Measurements from ENCODE around the gene MAP3K14.

The MAP3K14 gene

GRCh38 chr17:45298546-45299285 is 18.1 kb downstream of the MAP3K14 start:
- no peak for DNase-seq

- DNase-seq: no peak
Measured at GRCh38 chr17:45296833-45297124, 20.0 kb downstream of the MAP3K14 start.

GRCh38 chr17:45296003-45296832 is 20.6 kb downstream of the MAP3K14 start:
- no peak for DNase-seq

DNA sequence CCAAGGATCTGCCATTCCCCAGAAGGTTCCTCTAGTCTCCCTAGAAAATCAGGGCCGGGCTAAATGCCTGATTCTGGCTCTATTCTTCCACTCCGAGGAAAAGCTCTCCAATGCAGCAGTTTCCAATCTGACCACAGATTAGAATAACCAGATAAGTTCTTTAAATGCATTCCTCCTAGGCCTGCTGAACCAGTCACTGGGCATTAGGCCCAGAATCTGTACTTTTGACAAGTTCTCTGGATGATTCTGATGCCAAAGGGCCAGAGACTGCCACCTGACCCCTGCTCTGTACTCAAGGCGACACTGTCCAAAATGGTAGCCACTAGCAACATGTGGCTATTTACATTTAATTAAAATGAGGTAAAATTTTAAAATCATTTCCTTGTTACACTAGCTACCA is 22.3 kb downstream of the MAP3K14 start:
- no peak for DNase-seq

GRCh38 chr17:45293413-45294211 is 23.2 kb downstream of the MAP3K14 start:
- peak; percentile 24 for DNase-seq

DNA sequence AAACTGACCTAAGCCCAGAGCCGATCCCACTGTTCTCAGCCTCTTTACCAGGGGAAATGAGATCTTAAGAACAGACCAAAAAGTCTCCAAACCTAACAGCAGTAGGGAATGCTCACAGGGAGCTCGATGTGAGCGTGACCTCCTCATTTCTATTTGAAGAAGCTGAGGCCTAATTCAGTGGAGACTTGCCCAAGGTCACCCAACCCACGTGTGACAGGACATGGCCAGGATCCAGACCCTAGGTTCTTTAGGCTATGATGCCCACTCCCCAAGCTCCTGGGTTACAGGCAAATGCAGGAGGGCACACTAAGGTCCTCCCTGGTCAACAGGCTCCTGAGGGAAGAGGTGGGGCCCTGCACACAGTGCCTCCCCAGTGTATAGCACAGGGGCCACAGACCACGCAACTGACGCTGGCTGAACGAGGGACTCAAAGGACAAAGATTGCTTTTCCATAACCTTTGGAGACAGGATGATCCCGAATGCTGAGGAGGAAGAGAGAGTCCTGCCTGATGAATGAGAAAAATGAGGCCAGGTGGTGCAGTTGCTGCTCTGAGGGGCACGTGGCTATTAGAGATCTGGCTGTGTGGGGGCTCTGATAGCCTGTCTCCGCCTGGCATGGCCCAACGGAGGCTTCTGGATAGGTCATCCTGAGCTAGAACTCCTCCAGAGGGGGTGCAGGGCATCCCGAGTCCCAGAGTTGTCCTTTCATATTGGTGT is 24.0 kb downstream of the MAP3K14 start:
- DNase-seq: no peak

GRCh38 chr17:45291171-45291805 is 25.5 kb downstream of the MAP3K14 start:
- DNase-seq: no peak

DNA sequence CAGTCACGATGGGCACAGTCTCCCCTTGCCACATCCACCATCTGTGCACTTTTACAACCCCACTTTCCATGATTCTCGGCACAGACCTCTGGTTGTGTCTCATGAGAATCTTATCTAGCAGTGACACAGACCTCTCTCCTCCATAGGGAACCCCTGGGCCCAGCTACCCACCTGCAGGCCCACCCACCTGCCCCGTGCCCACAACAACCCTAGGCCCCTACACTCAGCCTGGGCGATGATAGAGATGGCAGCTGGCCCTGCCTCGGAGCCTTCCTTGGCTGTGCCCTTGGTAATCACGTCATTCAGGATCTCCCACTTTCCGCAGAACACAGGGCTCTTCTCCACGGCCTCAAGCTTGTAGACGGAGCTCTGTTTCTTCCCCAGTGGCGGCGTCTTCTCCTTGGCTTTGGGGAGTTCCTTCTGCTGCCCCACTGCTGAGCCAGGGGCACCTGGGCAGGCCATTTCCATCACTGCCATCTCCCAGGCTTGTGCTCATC is 26.5 kb downstream of the MAP3K14 start:
- DNase-seq: no peak

- no peak for DNase-seq
Measured at GRCh38 chr17:45289301-45290268, 27.2 kb downstream of the MAP3K14 start.

DNA sequence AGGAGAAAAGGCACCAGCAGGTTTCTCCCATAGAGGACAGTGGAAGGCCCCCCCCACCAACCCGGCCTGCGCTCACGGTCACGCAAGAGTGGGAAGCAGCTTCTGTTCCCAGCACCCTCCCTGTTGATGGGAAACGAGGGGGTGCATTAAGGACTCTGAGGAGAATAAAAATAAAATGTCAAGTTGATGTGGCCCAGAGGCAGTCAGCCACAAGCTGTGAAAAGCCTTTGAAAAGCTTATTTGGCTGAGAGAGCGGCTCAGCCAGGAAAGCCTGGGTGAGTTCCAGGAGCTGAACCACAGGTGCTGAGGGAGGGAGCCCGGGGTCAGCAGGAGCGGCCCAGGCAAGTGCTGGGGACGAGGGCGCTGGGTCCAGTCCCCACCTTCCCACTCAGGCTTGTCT is 28.0 kb downstream of the MAP3K14 start:
- DNase-seq: no peak

DNA sequence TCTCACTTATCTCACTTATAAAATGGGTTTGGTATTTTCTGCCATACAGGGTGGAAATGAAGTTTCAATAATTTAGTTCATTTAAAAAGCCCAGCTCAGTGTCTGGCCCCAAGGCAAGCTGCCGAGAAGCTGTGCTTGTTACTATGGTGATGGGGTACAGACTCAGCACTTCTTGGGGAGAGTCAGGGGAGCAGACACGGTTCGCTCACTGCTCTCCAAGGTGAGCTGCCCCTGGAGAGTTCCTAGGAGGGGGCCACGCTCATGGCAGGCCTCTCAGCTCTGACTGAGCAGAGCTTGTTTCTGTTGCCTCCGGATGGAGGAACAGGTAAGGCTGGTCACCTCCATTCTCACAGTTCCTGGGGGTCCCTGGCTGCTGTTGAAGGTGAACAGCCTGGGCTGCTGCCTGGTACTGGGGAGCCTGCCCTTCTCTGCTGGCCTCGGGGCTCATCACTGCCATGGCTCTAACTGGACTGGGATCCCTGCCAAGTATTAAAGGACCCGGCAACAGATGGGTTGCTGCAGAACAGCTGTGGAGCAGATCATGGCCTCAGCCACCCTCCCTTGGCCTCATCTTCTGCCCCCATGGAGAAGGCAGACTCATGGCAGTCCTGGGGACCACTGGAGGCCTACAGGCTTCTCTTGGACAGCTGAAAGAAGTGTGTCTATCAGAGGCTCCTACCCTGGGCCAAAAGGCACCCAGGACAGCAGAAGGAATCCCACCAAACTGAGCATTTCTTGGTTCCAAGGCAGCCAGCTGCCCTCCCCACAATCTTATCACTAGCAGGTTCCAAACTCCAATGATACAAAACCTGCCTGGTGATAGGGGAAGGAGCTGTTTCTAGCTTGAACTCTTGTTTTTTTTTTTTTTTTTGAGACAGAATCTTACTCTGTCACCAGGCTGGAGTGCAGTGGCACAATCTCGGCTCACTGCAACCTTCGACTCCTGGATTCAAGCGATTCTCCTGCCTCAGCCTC is 29.0 kb downstream of the MAP3K14 start:
- no peak for DNase-seq

DNA sequence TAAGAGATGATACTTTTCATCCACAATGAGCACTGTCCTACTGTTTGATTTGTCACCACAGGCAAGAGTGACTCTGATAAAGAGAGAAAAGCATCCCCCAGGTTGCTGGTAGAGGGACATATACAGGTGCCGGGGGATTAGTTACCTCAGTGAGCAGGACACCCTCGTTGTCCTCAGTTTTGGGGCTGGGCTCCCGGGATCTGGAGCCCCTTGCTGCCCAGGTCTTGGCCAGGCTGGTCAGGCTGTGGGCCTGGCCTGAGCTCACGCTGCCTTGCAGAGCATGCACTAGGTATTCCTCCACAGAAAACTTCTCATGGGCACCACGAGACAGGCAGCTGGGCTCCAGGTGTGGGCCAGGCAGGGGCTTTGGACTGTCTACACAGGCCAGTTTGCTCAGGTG is 30.5 kb downstream of the MAP3K14 start:
- DNase-seq: no peak

GRCh38 chr17:45284176-45285140 is 32.4 kb downstream of the MAP3K14 start:
- DNase-seq: no peak

GRCh38 chr17:45283711-45284110 is 33.1 kb downstream of the MAP3K14 start:
- no peak for DNase-seq

DNA sequence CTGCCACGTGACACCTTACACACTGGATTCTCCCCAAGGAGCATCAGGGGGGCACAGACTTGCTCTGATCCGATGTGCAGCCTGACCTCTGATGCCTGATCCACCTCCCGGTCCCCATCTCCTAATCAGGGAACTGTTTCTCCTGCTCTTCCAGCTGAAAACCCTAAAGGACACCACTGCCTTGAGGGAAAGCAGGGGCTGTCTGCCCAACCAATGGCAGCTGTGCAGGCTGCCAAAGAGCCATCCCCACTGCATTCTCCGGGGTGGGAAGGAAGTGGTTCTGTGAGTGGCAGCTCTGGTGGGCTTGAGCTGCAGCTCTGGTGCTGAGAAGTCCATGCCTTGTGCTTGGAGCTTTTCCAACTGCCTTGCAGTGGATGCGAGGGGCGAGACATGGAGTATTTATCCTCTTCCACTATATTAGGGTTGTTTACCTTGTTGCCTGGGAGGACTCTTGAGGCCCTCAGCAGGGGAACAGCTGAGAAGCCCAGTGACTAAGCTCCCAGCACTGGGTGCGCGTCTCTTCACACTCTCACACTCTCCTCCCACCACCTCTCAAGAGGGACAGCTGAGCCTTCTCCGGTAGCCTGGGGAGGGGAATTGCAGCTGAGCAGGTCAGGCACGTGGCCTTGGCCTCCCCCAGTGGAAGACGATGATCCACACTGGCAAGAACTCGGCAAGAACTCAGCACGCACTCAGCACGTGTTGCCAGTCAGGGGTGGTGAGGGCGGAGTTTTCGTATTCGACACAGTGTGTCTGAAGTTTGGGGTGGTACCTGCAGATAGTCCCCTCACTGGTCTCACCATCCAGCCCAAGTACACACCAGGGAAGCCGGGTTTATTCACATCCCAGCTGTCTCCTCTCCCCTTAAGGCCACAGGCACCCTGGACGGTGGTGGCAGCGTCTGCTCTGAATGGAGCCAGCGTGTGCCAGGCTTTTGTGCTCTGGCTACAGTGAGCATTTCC is 33.9 kb downstream of the MAP3K14 start:
- DNase-seq: no peak

GRCh38 chr17:45279898-45280297 is 36.9 kb downstream of the MAP3K14 start:
- no peak for DNase-seq

DNA sequence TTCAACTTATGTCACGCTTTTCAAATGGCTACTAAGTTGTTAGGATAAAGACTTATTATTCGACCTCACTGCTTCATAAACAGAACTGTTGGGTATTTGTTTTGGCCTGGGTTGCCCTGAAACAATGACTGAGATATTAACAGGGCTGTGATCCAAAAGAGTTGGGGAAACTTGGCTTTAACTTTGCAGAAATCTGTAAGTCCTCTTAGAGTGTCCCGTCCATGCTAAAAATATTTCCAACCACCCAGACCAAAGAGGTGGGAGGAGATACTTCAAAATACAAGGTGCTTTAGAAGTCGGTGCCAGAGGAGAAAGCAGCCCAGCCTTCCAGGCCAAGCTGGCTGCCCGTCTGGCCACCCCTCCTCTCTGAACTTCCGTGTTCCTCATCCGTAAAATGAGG is 38.8 kb downstream of the MAP3K14 start:
- DNase-seq: no peak

Measured in GOT3 (cell line).